ENCODE data around the gene RHOBTB1.
A peak's percentile ranks its signal among the peaks of the same experiment; 100 is the strongest.

RHOBTB1 gene

DNA sequence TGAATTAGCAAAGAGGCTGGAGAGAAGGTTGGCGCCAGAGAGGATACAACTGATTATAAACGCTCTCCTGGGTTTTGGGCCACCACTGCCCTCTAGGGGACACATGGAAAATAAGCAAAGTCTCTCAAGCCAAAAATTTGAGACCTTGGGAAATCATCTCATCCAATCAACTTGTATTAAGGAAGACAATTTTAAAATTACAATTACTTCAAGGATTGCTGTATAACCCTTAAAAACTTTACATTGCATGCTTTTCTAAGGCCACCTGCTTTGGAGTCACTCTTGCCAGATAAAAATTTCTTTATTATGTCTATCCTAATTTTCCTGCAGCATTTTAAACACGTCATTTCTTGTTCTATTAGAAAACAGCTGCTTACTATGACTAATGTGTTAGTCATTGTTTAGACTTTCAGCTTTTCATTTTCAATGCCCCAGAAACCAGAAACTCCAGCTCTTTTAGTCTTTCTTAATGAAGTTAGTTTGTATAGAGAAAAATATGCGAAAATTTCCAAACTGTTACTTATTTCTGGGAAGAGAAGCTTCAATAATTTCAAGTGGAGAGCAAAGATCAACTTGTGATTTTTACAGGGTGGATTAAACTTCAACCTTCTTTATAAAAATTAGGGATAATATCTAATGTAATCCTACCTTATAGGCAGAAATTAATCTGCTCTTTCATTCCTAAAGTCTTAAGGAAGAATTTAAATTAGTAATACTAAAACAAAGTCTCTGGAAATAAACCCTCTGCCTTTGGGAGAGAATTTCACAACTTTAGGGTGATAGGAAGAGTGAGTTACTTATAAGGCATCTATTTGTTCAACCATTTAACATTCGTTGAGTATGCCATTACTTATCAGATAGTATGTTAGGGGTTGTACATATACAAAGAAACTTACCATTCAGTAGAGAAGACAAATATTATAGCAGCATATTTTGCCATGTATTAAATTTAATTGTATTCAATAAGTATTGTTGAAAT lies 20.6 kb upstream of the RHOBTB1 start:
- no peak overlapping the region for H3K4me3 ChIP-seq (ENCODE audit: low read depth, low read length)
- peak; percentile 61 for TF ChIP-seq CTCF (IDR thresholded peaks at IDR 0.05; ENCODE audit: low read depth, low read length)

DNA sequence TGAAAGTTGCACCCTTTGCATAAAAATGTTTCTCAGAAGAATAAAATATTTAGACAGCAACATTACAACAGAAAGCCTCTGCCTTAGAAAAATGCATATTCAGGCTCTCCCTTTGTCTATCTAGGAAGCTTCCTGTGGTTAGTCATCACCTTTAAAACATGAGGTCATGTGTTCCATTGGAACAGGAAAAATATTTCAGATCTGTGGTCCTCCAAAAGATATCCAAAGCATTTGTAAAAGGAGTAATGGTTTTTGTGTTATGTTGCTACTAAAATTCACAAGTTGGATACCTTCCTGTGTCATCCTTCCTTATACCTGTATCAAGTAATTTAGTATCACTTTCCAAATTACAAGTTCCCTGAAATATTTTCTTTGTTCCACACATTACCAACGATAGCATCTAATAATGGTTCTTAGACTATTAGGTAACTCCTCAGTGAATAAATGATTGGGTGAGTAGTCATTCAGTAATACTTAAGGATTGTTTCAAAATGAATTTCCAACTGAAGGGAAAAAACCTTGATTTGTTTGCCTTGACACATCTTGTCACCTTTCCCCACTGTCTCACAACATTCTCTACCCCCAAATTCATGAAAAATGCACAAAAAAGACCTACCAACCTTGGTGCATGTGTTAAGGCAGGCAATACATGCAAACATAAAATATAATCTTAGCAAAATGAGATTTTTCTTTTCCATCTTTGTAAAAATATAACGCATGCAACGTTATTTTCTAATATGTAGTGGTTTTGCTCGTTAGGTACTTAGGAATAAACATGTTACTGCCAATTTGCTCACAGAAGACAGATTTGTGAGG lies 19.7 kb upstream of the RHOBTB1 start:
- no peak overlapping the region for H3K4me3 ChIP-seq (ENCODE audit: low read depth, low read length)
- no peak for TF ChIP-seq CTCF (IDR thresholded peaks at IDR 0.05; ENCODE audit: low read depth, low read length)

- no peak for TF ChIP-seq CTCF (IDR thresholded peaks at IDR 0.05; ENCODE audit: low read depth, low read length)
- H3K4me3 ChIP-seq (ENCODE audit: low read depth, low read length), result no peak overlapping the region
Observed at GRCh38 chr10:60962946-60963345, 19.0 kb upstream of the RHOBTB1 start.

GRCh38 chr10:60960913-60961312 lies 16.9 kb upstream of the RHOBTB1 start:
- no peak for TF ChIP-seq CTCF (IDR thresholded peaks at IDR 0.05; ENCODE audit: low read depth, low read length)

GRCh38 chr10:60960031-60960430 lies 16.0 kb upstream of the RHOBTB1 start:
- TF ChIP-seq CTCF (IDR thresholded peaks at IDR 0.05; ENCODE audit: low read depth, low read length), result no peak
- H3K4me3 ChIP-seq (ENCODE audit: low read depth, low read length), result no peak overlapping the region

More at GRCh38 chr10:60960913-60961312, 16.9 kb upstream of the RHOBTB1 start:
- no peak overlapping the region for H3K4me3 ChIP-seq (ENCODE audit: low read depth, low read length)

GRCh38 chr10:60958892-60959601 lies 15.1 kb upstream of the RHOBTB1 start:
- H3K4me3 ChIP-seq (ENCODE audit: low read depth, low read length), result no peak overlapping the region
- no peak for TF ChIP-seq CTCF (IDR thresholded peaks at IDR 0.05; ENCODE audit: low read depth, low read length)
